Tibial nerve (tissue), 4 donors: ENCODE data around the gene ADGRL4.

Experiments
- EP300 ChIP-seq, 2 donors: sonication (generic); formaldehyde crosslinking; IDR thresholded peaks; one replicate each; pipeline ENCODE4 v1.6.1; 2017; ENCODE audit warnings: antibody characterized with exemption in 2 of 2, mild to moderate bottlenecking in 1 of 2
- TF ChIP-seq, protein P1 (sequence below), 5 experiments: fragments of 200-600 bp in 3 of 5; fragments of 450-650 bp in 2 of 5; sonication (generic) in 3 of 5; IDR thresholded peaks; one replicate each; pipeline ENCODE4 v1.5.1; 2016 to 2019; ENCODE audit warnings: antibody characterized with exemption in 5 of 5, mild to moderate bottlenecking in 3 of 5, moderate library complexity in 2 of 5

DNA sequence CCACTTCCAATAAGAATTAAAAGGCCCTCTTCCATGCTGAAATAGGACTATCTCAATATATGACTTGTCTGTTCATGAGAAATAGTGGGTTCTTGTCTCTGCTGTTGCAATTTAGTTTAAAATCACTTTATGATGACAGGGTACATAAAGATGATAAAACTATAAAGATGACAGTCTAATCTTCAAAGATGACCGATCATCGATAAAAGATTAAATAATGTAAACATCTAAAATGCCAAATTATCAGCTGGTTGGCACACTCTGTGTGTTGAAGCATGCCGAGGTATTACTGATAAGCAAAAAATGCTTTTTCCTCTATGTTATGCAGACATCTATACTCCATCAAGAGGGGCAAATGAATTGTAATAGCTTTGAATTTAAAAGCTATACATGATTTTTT, 89.5 kb downstream of the ADGRL4 start:
- TF ChIP-seq, protein P1, sequence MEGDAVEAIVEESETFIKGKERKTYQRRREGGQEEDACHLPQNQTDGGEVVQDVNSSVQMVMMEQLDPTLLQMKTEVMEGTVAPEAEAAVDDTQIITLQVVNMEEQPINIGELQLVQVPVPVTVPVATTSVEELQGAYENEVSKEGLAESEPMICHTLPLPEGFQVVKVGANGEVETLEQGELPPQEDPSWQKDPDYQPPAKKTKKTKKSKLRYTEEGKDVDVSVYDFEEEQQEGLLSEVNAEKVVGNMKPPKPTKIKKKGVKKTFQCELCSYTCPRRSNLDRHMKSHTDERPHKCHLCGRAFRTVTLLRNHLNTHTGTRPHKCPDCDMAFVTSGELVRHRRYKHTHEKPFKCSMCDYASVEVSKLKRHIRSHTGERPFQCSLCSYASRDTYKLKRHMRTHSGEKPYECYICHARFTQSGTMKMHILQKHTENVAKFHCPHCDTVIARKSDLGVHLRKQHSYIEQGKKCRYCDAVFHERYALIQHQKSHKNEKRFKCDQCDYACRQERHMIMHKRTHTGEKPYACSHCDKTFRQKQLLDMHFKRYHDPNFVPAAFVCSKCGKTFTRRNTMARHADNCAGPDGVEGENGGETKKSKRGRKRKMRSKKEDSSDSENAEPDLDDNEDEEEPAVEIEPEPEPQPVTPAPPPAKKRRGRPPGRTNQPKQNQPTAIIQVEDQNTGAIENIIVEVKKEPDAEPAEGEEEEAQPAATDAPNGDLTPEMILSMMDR (IDR thresholded peaks at IDR 0.05), result no peak
- TF ChIP-seq EP300 (IDR thresholded peaks at IDR 0.05), result no peak
